NOMO-1 treated with dmso at 0.1 percent for 144 hours (cell line): ENCODE data around the gene UBE2O.

ENCODE experiments used
- DNase-seq: peaks from one replicate; lab custom pipeline; 2025; ENCODE audit not compliant: unreplicated experiment; lab: John Stamatoyannopoulos, UW

Gene UBE2O

GRCh38 chr17:76442341-76443338 is 10.3 kb downstream of the UBE2O start:
- no peak for DNase-seq

DNA sequence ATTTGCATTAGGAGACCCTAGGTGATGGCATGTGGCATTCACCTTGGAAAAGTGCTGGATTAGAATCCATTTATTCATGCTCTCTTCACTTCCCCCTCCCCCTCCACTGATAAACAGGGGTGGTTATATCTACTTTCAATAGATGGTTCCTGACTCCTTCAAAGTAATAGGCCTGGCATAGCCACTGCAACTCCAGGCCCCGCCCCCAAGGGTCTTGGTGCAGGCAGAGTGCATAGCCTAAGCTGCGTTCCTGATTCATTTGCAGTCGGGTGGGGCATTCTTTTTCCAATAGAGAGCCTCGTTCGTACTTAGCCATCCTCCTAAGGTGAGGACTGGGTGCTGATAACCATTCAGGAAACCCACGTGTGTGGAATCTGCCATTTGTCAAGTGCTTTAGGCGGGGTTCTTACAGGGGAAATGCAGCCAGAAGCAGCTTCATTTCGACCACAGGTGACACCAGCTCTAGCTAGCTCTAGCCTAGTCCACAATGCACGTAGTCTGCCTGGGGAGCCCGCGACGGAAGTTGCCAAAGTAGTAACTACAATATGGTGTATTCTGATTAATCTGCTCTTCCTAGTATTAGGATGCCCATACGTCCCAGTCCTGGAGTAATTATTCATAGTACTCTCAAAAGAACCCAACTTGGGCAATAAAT is 11.1 kb downstream of the UBE2O start:
- DNase-seq: no peak

DNA sequence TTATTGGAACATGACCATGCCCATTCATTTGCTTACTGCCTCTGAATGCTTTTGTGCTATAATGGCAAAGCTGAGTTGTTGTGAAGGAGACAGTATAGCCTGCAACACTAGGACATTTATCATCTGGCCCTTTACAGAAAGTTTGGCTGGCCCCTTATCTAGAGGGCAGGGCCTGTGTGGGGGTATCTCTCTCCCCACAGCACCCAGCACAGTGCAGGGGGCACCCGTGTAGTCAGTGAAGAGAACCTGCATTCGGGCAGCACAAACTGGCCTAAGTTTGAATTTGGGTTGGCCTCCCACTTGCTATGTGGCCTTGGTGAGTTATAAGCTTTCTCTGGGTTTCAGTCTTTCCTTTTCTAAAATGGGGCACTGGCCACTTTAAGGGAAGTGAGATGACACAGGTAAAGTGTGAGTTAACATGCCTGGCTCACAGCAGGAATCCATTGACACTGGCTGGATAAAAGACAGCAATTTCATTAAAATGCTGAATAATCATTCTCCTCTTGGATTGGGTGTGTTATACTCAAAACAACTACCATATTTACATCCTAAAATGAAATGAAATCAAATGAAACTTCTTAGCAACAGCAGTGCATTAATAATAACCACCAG is 12.1 kb downstream of the UBE2O start:
- DNase-seq: no peak

GRCh38 chr17:76439314-76439928 is 13.5 kb downstream of the UBE2O start:
- DNase-seq: no peak

GRCh38 chr17:76438906-76439305 is 14.0 kb downstream of the UBE2O start:
- DNase-seq: no peak

DNA sequence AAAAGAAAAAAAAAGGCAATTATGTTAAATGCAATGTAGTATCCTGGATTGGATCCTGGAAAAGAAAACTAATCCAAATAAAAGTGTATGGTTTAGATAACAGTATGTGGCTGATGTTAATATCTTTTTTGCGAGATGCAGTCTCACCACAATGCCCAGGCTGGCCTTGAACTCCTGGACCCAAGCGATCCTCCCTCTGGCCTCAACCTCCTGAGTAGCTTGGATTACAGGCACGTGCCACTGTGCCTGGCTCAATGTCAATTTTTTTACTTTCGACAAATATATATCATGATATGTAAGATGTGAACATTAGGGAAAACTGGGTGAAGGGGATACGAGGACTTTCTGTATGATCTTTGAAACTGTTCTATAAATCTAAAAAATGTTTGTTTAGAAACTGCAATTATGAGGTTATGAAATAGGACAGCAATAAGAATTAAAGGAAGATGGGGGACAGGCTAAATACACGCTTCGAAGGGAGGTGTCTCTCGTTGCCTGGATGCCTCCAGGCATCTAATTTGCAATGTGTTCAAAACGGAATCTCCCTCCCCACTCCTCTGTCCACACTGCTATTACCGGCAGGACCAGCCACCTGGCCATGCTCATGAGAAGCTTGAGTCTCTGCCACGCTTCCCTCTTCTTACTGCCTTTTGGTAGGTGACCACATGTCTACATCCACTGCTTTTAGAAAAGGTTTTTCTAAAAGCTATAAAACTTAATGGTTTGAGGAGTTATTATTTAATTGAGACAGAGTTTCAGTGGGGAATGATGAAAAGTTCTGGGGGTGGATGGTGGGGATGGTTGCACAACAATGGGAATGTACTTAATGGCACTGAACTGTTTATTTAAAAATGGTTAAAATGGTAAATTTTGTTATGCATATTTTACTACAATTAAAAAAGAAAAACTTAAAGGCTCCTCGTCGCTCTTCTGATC is 15.2 kb downstream of the UBE2O start:
- no peak for DNase-seq

GRCh38 chr17:76435751-76436150 is 17.2 kb downstream of the UBE2O start:
- DNase-seq: no peak

DNA sequence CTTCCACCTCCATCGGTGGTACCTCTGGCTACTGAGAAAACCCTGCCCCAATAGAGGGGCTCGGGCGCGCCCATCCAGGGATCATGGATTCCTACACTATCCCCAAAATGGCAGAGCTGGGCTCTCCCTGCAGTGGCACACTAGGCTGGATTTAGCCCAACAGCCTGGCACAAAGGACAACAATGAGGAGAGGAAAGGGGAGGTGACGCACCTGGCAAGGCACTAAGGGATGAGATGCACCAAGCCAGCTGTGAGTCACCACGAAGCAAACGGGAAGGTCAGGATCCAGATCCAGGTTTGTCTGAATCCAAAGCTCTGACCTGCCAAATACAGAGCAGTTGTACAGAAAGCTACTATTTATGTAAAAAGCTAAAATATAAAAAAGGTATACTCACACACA is 18.1 kb downstream of the UBE2O start:
- DNase-seq: no peak

GRCh38 chr17:76433693-76434092 is 19.3 kb downstream of the UBE2O start:
- DNase-seq: no peak

DNA sequence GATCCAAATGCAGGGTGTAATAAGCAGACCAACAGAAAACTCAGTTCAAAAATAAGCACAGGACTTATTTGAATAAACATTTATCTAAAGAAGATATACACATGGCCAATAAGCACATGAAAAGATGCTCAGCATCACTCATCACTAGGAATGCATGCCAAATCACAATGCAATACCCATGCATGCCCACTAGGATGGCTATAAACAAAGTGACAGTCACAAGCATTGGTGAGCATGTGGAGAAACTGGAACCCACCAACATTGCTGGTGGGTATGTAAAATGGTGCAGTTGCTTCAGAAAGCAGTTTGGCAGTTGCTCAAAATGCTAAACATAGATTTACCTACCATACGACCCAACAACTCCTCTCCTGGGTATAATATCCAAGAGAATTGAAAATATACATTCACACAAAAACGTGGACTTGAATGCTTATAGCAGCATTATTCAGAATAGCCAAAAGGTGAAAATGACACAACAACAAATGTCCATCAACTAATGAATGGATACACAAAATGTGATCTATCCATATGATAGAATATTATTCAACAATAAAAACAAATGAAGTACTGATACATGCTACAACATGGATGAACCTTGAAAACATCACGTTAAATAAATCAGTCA is 20.1 kb downstream of the UBE2O start:
- no peak for DNase-seq

GRCh38 chr17:76432004-76432403 is 20.9 kb downstream of the UBE2O start:
- no peak for DNase-seq

- DNase-seq: no peak
These were observed 21.4 kb downstream of the UBE2O start for GRCh38 chr17:76431509-76431908.

DNA sequence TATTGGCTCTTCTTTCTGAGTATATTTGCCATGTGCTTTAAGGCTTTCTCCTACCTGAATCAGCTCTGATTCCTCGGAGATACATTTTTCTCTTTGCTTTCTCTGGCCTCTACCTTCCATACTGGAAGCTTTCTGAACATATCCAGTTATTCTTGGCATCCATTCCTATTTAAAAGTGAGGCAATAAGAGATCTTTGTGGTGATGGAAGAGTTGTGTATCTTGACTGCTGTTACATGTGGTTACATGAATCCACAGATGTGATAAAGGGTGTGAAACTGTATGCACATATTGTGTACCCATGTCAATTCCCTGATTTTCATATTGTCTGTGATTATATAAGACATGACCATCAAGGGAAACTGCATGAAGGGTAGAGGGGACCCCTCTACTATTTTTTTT is 24.4 kb downstream of the UBE2O start:
- no peak for DNase-seq

GRCh38 chr17:76427501-76428231 is 25.3 kb downstream of the UBE2O start:
- no peak for DNase-seq

- DNase-seq: no peak
These were observed 26.1 kb downstream of the UBE2O start for GRCh38 chr17:76426853-76427252.

DNA sequence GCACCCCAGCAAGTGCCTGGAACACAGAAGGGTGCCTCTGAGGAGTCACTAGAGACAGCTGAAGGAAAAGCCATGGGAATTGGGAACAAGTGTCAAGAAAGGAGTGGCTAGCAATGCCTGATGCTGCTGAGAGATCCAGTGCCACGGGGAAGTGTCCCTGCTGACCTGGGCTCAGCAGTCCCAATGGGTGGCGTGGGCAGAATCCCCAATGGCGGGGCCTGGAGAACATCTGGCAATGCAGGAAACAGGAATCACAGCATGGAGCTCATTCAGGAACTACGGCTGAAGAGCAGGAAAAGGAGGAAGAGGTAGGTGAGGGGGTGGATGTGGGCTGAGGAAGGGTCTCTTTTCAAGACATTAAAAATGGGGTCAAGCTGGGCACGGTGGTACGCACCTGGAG is 30.1 kb downstream of the UBE2O start:
- no peak for DNase-seq

GRCh38 chr17:76422406-76422805 is 30.5 kb downstream of the UBE2O start:
- DNase-seq: no peak

GRCh38 chr17:76421044-76421407 is 31.9 kb downstream of the UBE2O start:
- DNase-seq: no peak

- no peak for DNase-seq
These were observed 32.5 kb downstream of the UBE2O start for GRCh38 chr17:76420356-76421043.
